ENCODE results near the gene NELL2. TPM values are rescaled to one million over a fixed set of nuclear protein-coding genes. Genes with fewer than 3 reads are reported as not detected.

Gene NELL2
- total RNA-seq, 1 donor from 2014 or later: 1.0 TPM

- Mint-ChIP-seq H3K4me3 (ENCODE audit: unreplicated experiment) (no peak overlapping the region), H3K27me3 (ENCODE audit: low read depth, unreplicated experiment) (no peaks in the 10 kb centered on the region), H3K4me1 (ENCODE audit: low read depth, unreplicated experiment) (peaks cover 6% of the 10 kb centered on the region), H3K9me3 (ENCODE audit: unreplicated experiment) (no peaks in the 10 kb centered on the region), H3K36me3 (ENCODE audit: low read depth, unreplicated experiment) (no peaks in the 10 kb centered on the region), H3K27ac (ENCODE audit: unreplicated experiment) (no peak overlapping the region)
- H3K79me2 ChIP-seq (ENCODE audit: insufficient read depth, low read length): no peaks in the 10 kb centered on the region
- DNase-seq (ENCODE audit: low read depth) (no peak), FAIRE-seq (no peak)
- no peaks in the 10 kb centered on the region for H3K4me1 ChIP-seq (ENCODE audit: insufficient read depth, low read length)
- H3K27ac ChIP-seq (ENCODE audit: low read depth, low read length): no peak overlapping the region
- TF ChIP-seq EZH2 (IDR thresholded peaks at IDR 0.05; ENCODE audit: insufficient read depth, low read length): no peak
- no peaks in the 10 kb centered on the region for H3K9me3 ChIP-seq (ENCODE audit: insufficient read depth, low read depth, low read length)
- H4K20me1 ChIP-seq (ENCODE audit: insufficient read depth, low read length): no peaks in the 10 kb centered on the region
- no peak overlapping the region for H2AFZ ChIP-seq (ENCODE audit: low read depth, low read length)
- no peaks in the 10 kb centered on the region for H3K36me3 ChIP-seq (ENCODE audit: insufficient read depth, low read length)
- H3K9ac ChIP-seq (ENCODE audit: low read length): no peak overlapping the region
- no peaks in the 10 kb centered on the region for H3K27me3 ChIP-seq (ENCODE audit: insufficient read depth, low read length)
- no peak overlapping the region for H3K4me2 ChIP-seq (ENCODE audit: low read length)
- H3K4me3 ChIP-seq (ENCODE audit: insufficient read depth, low read depth, low read length): no peak overlapping the region
Measured at GRCh38 chr12:44889926-44890325, 13.8 kb upstream of the NELL2 start.

GRCh38 chr12:44889162-44889561 is 13.0 kb upstream of the NELL2 start:
- no peaks in the 10 kb centered on the region for H3K9me3 Mint-ChIP-seq (ENCODE audit: unreplicated experiment)
- Histone ChIP-seq H2AFZ (ENCODE audit: low read depth, low read length) (no peak overlapping the region), H3K9ac (ENCODE audit: low read length) (no peak overlapping the region), H4K20me1 (ENCODE audit: insufficient read depth, low read length) (no peaks in the 10 kb centered on the region), H3K4me2 (ENCODE audit: low read length) (no peak overlapping the region), H3K27me3 (ENCODE audit: insufficient read depth, low read length) (no peaks in the 10 kb centered on the region), H3K27ac (ENCODE audit: low read depth, low read length) (no peak overlapping the region), H3K4me1 (ENCODE audit: insufficient read depth, low read length) (no peaks in the 10 kb centered on the region), H3K9me3 (ENCODE audit: insufficient read depth, low read depth, low read length) (no peaks in the 10 kb centered on the region), H3K79me2 (ENCODE audit: insufficient read depth, low read length) (no peaks in the 10 kb centered on the region), H3K4me3 (ENCODE audit: insufficient read depth, low read depth, low read length) (no peak overlapping the region), H3K36me3 (ENCODE audit: insufficient read depth, low read length) (no peaks in the 10 kb centered on the region)
- H3K27me3 Mint-ChIP-seq (ENCODE audit: low read depth, unreplicated experiment): no peaks in the 10 kb centered on the region
- FAIRE-seq (no peak), DNase-seq (ENCODE audit: low read depth) (no peak)
- H3K27ac Mint-ChIP-seq (ENCODE audit: unreplicated experiment): no peak overlapping the region
- TF ChIP-seq CTCF (IDR thresholded peaks at IDR 0.05; ENCODE audit: insufficient read depth, low read depth, low read length) (no peak), EZH2 (IDR thresholded peaks at IDR 0.05; ENCODE audit: insufficient read depth, low read length) (no peak)
- peaks cover 6% of the 10 kb centered on the region for H3K4me1 Mint-ChIP-seq (ENCODE audit: low read depth, unreplicated experiment)
- no peaks in the 10 kb centered on the region for H3K36me3 Mint-ChIP-seq (ENCODE audit: low read depth, unreplicated experiment)
- no peak overlapping the region for H3K4me3 Mint-ChIP-seq (ENCODE audit: unreplicated experiment)

GRCh38 chr12:44885902-44886301 is 9.8 kb upstream of the NELL2 start:
- Histone ChIP-seq H3K36me3 (ENCODE audit: insufficient read depth, low read length) (no peaks in the 10 kb centered on the region), H3K4me3 (ENCODE audit: insufficient read depth, low read depth, low read length) (no peak overlapping the region), H3K79me2 (ENCODE audit: insufficient read depth, low read length) (no peaks in the 10 kb centered on the region), H3K27me3 (ENCODE audit: insufficient read depth, low read length) (no peaks in the 10 kb centered on the region), H3K27ac (ENCODE audit: low read depth, low read length) (no peak overlapping the region), H3K9me3 (ENCODE audit: insufficient read depth, low read depth, low read length) (no peaks in the 10 kb centered on the region), H3K4me1 (ENCODE audit: insufficient read depth, low read length) (no peaks in the 10 kb centered on the region), H3K4me2 (ENCODE audit: low read length) (no peak overlapping the region), H4K20me1 (ENCODE audit: insufficient read depth, low read length) (no peaks in the 10 kb centered on the region), H3K9ac (ENCODE audit: low read length) (no peak overlapping the region), H2AFZ (ENCODE audit: low read depth, low read length) (no peak overlapping the region)
- Mint-ChIP-seq H3K27ac (ENCODE audit: unreplicated experiment) (no peak overlapping the region), H3K9me3 (ENCODE audit: unreplicated experiment) (peaks cover 1% of the 10 kb centered on the region), H3K4me1 (ENCODE audit: low read depth, unreplicated experiment) (peaks cover 6% of the 10 kb centered on the region), H3K27me3 (ENCODE audit: low read depth, unreplicated experiment) (no peaks in the 10 kb centered on the region), H3K36me3 (ENCODE audit: low read depth, unreplicated experiment) (no peaks in the 10 kb centered on the region), H3K4me3 (ENCODE audit: unreplicated experiment) (no peak overlapping the region)
- no peak for DNase-seq (ENCODE audit: low read depth)
- TF ChIP-seq CTCF (IDR thresholded peaks at IDR 0.05; ENCODE audit: insufficient read depth, low read depth, low read length): no peak
- TF ChIP-seq EZH2 (IDR thresholded peaks at IDR 0.05; ENCODE audit: insufficient read depth, low read length): no peak
- FAIRE-seq: no peak

Measured in astrocyte (in vitro differentiated cells and primary cell).